H1 (cell line): Measurements from ENCODE around the gene SVEP1. TPM values are rescaled to one million over a fixed set of nuclear protein-coding genes. Genes with fewer than 3 reads are reported as not detected.

Source experiments
- CBX5 ChIP-seq: fragments of 300-800, 300-1000 bp; sonication (generic); IDR thresholded peaks from 2 replicates; pipeline ENCODE4 v1.7.1; 2016; ENCODE audit warnings: antibody characterized with exemption, low read length, low read depth
- CHD1 ChIP-seq: IDR thresholded peaks from 2 replicates; pipeline ENCODE4 v1.6.1; 2012; ENCODE audit warnings: low read depth, low read length, improper control_type of control experiment
- EP300 ChIP-seq, 2 experiments: IDR thresholded peaks; 1 replicate in 1 of 2; 2 replicates in 1 of 2; pipeline ENCODE4 v1.6.1; 2011 to 2012; ENCODE audit warnings: low read depth in 2 of 2, low read length in 2 of 2, mild to moderate bottlenecking in 2 of 2, borderline replicate concordance in 1 of 2, inconsistent platforms in 1 of 2, moderate library complexity in 1 of 2
- HDAC6 ChIP-seq: IDR thresholded peaks from one replicate; pipeline ENCODE4 v1.7.1; 2012; ENCODE audit warnings: low read depth, mild to moderate bottlenecking, inconsistent platforms, low read length, moderate library complexity
- MAFK ChIP-seq: IDR thresholded peaks from 2 replicates; pipeline ENCODE4 v1.6.1; 2012; ENCODE audit warnings: low read depth, mild to moderate bottlenecking, improper control_type of control experiment, low read length
- NANOG ChIP-seq: IDR thresholded peaks from 2 replicates; pipeline ENCODE4 v1.6.1; 2011; ENCODE audit warnings: low read length, low read depth, mild to moderate bottlenecking, inconsistent platforms; ENCODE audit not compliant: insufficient read depth, poor library complexity, severe bottlenecking
- RBBP5 ChIP-seq: IDR thresholded peaks from 2 replicates; pipeline ENCODE4 v1.7.1; 2012; ENCODE audit warnings: low read depth, mild to moderate bottlenecking, inconsistent platforms, low read length, moderate library complexity, borderline replicate concordance
- SP4 ChIP-seq: IDR thresholded peaks from 2 replicates; pipeline ENCODE4 v1.6.1; 2012; ENCODE audit warnings: low read length, inconsistent platforms
- TAF1 ChIP-seq: IDR thresholded peaks from 2 replicates; pipeline ENCODE4 v1.6.1; 2011; ENCODE audit warnings: mild to moderate bottlenecking, low read depth, low read length
- polyA plus RNA-seq, 7 experiments: library from polyadenylated mRNA; depleted of rRNA in 3 of 7; stranded (reverse) in 5 of 7; unstranded in 2 of 7; fragments of >200 nt in 5 of 7; fragments of 200-250 nt in 2 of 7; gene quantifications; 1 replicate in 5 of 7; 2 replicates in 1 of 7; 4 replicates in 1 of 7; pipeline versions ENCODE4 v1.2.1 to v1.2.3, GENCODE V29; 2011 to 2013; ENCODE audit warnings: missing spikeins in 2 of 7, mixed read lengths in 2 of 7
- total RNA-seq: library from RNA; stranded (reverse); fragmentation: NEBNext Ultra II Directional; extraction: Animal tissue kit (Norgen Biotek cat#: 25700); gene quantifications from 2 replicates; pipeline ENCODE4 v1.2.1, GENCODE V29; 2021
- TF ChIP-seq, protein P1 (sequence below): fragments of 300-600 bp; sonication (generic); IDR thresholded peaks from 2 replicates; pipeline ENCODE4 v1.7.1; 2012; ENCODE audit warnings: low read length, moderate library complexity, mild to moderate bottlenecking, inconsistent platforms; ENCODE audit not compliant: insufficient replicate concordance
- TF ChIP-seq, protein P2 (sequence below): IDR thresholded peaks from 2 replicates; pipeline ENCODE4 v1.6.1; 2012; ENCODE audit warnings: inconsistent platforms

Gene SVEP1
- total and polyA plus RNA-seq, 2 of the 8 experiments (the other 6 are each of a cell fraction or from before 2014, with no cell fraction given) = 0.11 to 0.37 TPM

DNA sequence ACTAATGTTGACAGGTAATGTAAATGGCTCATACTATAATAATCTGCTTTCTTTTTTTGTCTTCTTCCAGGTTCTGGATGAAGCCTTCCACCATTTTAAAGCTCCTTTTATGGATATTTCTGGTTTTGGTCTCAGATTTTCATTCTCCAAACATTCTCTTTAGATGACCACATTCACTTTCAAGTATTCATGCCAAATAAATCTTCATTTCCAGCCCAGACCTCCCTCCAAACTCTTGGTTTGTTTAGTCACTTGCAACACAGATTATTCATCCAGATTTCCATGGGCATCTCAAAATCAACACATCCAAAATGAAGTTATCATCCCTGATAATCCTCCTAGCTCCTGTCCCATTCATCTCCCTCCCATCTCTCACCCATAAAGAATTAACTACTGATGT lies 40.3 kb upstream of the SVEP1 start (continued):
- TF ChIP-seq, protein P1, sequence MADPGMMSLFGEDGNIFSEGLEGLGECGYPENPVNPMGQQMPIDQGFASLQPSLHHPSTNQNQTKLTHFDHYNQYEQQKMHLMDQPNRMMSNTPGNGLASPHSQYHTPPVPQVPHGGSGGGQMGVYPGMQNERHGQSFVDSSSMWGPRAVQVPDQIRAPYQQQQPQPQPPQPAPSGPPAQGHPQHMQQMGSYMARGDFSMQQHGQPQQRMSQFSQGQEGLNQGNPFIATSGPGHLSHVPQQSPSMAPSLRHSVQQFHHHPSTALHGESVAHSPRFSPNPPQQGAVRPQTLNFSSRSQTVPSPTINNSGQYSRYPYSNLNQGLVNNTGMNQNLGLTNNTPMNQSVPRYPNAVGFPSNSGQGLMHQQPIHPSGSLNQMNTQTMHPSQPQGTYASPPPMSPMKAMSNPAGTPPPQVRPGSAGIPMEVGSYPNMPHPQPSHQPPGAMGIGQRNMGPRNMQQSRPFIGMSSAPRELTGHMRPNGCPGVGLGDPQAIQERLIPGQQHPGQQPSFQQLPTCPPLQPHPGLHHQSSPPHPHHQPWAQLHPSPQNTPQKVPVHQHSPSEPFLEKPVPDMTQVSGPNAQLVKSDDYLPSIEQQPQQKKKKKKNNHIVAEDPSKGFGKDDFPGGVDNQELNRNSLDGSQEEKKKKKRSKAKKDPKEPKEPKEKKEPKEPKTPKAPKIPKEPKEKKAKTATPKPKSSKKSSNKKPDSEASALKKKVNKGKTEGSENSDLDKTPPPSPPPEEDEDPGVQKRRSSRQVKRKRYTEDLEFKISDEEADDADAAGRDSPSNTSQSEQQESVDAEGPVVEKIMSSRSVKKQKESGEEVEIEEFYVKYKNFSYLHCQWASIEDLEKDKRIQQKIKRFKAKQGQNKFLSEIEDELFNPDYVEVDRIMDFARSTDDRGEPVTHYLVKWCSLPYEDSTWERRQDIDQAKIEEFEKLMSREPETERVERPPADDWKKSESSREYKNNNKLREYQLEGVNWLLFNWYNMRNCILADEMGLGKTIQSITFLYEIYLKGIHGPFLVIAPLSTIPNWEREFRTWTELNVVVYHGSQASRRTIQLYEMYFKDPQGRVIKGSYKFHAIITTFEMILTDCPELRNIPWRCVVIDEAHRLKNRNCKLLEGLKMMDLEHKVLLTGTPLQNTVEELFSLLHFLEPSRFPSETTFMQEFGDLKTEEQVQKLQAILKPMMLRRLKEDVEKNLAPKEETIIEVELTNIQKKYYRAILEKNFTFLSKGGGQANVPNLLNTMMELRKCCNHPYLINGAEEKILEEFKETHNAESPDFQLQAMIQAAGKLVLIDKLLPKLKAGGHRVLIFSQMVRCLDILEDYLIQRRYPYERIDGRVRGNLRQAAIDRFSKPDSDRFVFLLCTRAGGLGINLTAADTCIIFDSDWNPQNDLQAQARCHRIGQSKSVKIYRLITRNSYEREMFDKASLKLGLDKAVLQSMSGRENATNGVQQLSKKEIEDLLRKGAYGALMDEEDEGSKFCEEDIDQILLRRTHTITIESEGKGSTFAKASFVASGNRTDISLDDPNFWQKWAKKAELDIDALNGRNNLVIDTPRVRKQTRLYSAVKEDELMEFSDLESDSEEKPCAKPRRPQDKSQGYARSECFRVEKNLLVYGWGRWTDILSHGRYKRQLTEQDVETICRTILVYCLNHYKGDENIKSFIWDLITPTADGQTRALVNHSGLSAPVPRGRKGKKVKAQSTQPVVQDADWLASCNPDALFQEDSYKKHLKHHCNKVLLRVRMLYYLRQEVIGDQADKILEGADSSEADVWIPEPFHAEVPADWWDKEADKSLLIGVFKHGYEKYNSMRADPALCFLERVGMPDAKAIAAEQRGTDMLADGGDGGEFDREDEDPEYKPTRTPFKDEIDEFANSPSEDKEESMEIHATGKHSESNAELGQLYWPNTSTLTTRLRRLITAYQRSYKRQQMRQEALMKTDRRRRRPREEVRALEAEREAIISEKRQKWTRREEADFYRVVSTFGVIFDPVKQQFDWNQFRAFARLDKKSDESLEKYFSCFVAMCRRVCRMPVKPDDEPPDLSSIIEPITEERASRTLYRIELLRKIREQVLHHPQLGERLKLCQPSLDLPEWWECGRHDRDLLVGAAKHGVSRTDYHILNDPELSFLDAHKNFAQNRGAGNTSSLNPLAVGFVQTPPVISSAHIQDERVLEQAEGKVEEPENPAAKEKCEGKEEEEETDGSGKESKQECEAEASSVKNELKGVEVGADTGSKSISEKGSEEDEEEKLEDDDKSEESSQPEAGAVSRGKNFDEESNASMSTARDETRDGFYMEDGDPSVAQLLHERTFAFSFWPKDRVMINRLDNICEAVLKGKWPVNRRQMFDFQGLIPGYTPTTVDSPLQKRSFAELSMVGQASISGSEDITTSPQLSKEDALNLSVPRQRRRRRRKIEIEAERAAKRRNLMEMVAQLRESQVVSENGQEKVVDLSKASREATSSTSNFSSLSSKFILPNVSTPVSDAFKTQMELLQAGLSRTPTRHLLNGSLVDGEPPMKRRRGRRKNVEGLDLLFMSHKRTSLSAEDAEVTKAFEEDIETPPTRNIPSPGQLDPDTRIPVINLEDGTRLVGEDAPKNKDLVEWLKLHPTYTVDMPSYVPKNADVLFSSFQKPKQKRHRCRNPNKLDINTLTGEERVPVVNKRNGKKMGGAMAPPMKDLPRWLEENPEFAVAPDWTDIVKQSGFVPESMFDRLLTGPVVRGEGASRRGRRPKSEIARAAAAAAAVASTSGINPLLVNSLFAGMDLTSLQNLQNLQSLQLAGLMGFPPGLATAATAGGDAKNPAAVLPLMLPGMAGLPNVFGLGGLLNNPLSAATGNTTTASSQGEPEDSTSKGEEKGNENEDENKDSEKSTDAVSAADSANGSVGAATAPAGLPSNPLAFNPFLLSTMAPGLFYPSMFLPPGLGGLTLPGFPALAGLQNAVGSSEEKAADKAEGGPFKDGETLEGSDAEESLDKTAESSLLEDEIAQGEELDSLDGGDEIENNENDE = no peak
- TF ChIP-seq HDAC6 (no peak), SP4 (no peak), RBBP5 (no peak), CBX5 (no peak), EP300 (IDR thresholded peaks at IDR 0.05; ENCODE audit: borderline replicate concordance in 1 of 2, low read depth in 2 of 2, low read length in 2 of 2) (no peak), CHD1 (no peak), TAF1 (no peak), NANOG (no peak), MAFK (no peak)
- TF ChIP-seq, protein P2, sequence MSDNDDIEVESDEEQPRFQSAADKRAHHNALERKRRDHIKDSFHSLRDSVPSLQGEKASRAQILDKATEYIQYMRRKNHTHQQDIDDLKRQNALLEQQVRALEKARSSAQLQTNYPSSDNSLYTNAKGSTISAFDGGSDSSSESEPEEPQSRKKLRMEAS = no peak
